ENCODE measurements around the gene TP53.

Gene TP53

GRCh38 chr17:7706631-7707354, 19.5 kb upstream of the TP53 start:
- DNase-seq (ENCODE audit: low spot score), result no peak

- no peak for DNase-seq (ENCODE audit: low spot score)
Observed at GRCh38 chr17:7705269-7706255, 18.3 kb upstream of the TP53 start.

- DNase-seq (ENCODE audit: low spot score), result no peak
Observed at GRCh38 chr17:7704601-7705268, 17.4 kb upstream of the TP53 start, which contains the start of gene EFNB3. EFNB3 (plus strand) TSS chr17:7705202; CDS start chr17:7705599, 397 bp downstream.

GRCh38 chr17:7703584-7704479, 16.5 kb upstream of the TP53 start:
- no peak for DNase-seq (ENCODE audit: low spot score)

- no peak for DNase-seq (ENCODE audit: low spot score)
Observed at GRCh38 chr17:7702776-7703175, 15.5 kb upstream of the TP53 start.

- DNase-seq (ENCODE audit: low spot score), result no peak
Observed at GRCh38 chr17:7701681-7702080, 14.4 kb upstream of the TP53 start.

GRCh38 chr17:7700510-7700909, 13.2 kb upstream of the TP53 start:
- DNase-seq (ENCODE audit: low spot score), result no peak

GRCh38 chr17:7697828-7698588, 10.7 kb upstream of the TP53 start:
- DNase-seq (ENCODE audit: low spot score), result no peak

- no peak for DNase-seq (ENCODE audit: low spot score)
Observed at GRCh38 chr17:7695586-7695985, 8.3 kb upstream of the TP53 start.

- no peak for DNase-seq (ENCODE audit: low spot score)
Observed at GRCh38 chr17:7688808-7689316, 1.6 kb upstream of the TP53 start.

- peak; percentile 97 for DNase-seq (ENCODE audit: low spot score)
Observed at GRCh38 chr17:7687908-7688807, 868 bp upstream of the TP53 start, which contains the start of gene WRAP53. WRAP53 (plus strand) TSS chr17:7688477; CDS start chr17:7688649, 172 bp downstream.

- peak; percentile 95 for DNase-seq (ENCODE audit: low spot score)
Observed at GRCh38 chr17:7686222-7687071, 843 bp downstream of the TP53 start.

GRCh38 chr17:7685533-7686221, 1.6 kb downstream of the TP53 start:
- DNase-seq (ENCODE audit: low spot score), result no peak

GRCh38 chr17:7684851-7685532, 2.3 kb downstream of the TP53 start:
- DNase-seq (ENCODE audit: low spot score), result peak; percentile 37

- DNase-seq (ENCODE audit: low spot score), result no peak
Observed at GRCh38 chr17:7677388-7678067, 9.8 kb downstream of the TP53 start.

GRCh38 chr17:7676533-7676932, 10.8 kb downstream of the TP53 start:
- DNase-seq (ENCODE audit: low spot score), result no peak

Data from hematopoietic multipotent progenitor cell treated with erythropoietin and hydrocortisone succinate and interleukin-3 and kit ligand, for 17 days (in vitro differentiated cells).